ENCODE results near the gene MCEE.

Gene MCEE

DNA sequence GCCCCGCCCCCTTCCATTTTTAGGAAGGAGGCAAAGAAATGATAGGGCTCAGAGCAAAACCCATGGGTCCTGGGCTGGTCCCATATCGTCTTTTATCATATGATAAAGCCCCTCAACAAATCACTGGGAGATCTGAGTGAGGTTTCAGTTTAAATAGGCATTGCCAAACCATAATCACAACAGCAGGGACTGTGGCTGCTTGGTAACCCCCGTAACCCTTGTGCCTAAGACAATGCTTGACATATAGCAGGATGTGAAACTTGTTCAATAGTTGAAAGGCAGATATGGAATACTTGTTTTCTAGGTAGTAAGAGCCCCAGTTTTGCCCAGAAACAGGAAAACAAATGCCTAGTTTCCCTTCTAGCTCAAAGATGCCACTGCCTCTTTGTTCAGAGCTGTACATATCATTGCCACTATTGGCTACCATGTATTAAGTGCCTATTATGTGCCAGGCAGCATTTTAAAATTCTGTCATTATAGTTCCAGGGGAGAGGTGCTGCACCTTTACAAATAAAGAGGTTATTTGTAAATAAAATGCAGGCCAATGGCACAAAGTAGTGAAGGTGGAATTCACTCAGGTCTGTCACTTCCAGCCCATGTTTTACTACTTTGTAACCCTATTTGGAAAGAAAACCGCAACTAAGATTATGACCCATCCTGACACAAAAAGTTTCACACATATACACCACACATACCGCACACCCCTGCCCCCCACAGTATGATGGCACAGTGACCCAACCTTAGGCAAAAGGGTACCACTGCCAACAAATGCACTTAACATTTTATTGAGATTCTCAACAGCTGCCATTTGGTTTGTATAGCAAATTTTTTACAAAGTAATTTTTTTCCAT lies 47.4 kb downstream of the MCEE start:
- no peak for DNase-seq (ENCODE audit: low read depth in 2 of 2)

DNA sequence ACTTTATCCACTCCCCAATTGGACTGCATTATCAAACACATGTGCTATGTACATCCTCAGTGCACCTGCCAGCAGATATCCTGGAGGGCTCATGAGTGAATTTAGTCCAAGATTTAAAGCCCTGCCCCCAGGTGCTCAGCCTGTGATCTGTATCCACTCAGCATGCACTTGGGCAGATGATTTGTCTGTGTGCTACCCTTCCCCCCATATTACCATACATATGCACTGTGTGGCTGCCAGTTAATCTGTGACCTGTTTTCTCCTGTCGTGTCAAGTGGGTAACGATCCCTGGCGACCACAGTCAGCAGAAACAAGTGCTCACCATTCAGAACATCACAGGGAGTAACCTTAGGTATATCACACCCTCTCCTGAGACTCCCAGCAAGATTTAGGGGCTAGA lies 51.4 kb downstream of the MCEE start:
- no peak for DNase-seq (ENCODE audit: low read depth in 2 of 2)

DNA sequence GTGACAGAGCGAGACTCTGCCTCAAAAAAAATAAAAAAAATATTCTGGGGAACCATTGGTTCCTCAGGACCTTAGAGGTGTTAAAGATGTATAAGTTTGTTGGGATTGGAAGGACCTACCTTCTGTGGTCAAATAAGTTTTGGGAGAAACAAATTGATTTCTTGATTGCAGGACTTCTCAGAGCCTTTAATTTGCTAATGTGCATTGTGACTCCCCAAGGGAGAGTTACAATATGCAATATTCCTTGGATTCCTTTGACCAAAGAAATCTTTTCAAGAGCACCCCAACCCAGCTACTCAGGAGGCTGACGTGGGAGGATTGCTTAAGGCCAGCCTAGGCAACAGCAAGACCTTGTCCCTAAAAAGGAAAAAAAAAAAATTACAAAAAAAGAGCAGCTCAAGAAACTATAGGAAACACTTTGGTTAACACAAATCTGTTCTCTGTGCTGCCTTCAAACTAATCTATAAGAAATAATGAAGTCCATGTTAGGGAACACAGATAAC lies 55.1 kb downstream of the MCEE start:
- DNase-seq (ENCODE audit: low read depth in 2 of 2): no peak

DNA sequence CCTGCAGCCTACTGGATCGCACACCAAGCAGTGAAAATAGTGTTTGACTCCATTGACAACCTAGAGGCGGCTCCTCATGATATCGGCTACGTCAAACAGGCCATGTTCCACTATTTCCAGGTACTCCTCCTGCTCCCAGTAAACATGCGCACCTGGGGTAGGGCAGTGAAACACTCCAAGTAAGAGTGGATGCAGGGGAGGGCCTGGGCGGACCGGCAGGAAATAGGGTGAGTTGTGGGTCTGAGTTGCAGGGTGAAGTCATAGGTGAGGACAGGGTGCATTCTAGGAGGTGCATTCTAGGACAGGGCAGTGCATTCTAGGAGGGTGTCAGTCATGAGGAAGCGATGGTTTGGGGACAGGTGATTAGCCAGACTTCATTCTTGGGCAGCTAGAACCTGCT lies 56.6 kb downstream of the MCEE start:
- DNase-seq (ENCODE audit: low read depth in 2 of 2): no peak

DNA sequence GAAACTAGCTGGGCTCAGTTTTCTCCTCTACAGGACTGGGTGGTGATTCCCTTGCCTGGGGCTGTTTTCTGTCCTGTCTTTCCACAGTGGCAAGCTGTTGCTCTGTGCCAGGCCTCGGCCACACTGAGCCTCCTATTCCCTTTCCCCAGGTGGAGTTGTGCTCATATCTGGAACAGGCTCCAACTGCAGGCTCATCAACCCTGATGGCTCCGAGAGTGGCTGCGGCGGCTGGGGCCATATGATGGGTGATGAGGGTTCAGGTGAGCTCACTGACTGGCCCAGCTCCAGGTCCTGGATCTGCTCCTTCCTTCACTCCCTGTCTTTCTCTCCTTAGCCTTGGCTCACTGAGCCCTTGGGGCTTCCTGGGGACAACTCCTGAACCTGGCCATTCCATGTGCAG lies 57.5 kb downstream of the MCEE start:
- DNase-seq (ENCODE audit: low read depth in 2 of 2): no peak

DNA sequence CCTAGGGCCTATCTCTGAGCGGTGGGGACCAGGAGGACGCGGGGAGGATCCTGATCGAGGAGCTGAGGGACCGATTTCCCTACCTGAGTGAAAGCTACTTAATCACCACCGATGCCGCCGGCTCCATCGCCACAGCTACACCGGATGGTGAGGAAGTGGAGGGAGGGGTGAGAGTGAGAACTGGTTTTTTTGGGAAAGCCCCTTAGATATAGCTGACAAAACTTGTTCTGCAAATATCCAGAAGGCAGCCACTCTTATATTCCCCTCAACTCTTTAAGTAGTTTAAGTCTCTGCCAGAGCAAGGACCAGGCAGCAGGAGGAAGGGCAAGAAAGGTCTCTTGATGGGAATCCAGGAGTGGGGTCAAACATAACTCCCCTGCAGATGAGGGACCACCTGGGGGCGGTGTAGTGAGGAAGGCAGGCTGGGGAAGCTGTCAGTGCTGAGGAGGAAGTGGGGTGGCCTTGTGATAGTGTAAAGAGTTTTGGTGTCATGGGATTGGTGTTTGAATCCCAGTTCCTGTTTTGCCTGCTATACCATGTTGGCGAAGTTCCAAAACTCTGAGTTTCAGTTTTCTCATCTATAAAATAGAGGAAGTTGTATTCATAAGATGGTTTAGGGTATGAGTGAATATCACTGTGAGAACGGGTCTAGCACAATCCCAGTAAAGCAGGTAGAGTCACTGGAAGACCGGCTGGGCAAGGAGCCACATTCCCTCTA lies 58.2 kb downstream of the MCEE start:
- peak in 1 of 2 donors; percentile 22 for DNase-seq (ENCODE audit: low read depth in 2 of 2)

DNA sequence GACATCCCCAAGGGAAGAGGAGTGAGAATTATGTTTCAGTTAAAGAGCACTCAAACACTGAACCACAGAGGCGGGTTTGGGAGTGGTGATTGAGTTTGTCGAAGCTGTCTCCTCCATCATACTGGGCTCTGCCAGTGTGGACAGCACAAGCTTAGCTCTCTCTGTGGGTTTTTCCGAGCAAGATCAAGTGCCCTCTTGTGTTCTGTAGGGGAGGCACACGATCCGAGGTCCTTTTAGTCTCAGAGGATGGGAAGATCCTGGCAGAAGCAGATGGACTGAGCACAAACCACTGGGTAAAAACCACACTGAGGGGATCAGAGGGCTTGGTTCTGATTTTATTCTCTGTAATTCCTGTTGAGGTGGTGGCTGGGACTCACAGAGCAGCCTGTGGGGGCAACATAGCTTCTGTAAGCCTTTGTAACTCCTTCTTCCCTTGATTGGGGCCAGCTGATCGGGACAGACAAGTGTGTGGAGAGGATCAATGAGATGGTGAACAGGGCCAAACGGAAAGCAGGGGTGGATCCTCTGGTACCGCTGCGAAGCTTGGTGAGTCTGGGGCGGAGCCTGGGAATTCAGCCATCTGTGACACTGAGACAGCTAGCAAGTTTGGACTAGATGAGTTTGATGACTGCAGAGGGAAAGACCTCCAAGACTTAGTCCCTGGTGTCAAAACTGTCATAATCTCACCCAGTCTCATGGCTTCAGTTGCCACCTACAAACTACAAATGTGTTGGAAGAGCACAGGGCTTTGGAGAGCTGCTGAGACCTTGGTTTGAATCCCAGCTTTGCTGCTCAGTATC lies 59.5 kb downstream of the MCEE start:
- no peak for DNase-seq (ENCODE audit: low read depth in 2 of 2)

DNA sequence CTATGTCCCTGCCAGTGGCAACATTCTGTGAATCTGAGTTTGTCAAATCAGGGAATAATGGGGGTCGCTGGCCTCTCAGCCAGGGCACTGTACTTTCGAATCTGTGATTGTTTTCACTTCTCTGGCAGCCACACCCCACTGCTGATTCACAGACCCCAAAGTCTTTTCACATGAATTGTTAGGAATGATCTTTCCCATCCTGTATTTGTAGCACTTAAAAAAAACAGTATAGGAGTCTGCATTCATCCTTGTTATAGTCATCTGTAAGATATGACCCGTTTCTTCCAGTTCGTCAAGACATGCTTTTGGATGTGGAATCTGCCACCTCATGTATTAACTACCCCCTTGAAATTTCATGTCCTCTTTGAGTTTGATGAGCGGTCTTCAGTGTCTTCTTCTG lies 60.7 kb downstream of the MCEE start:
- no peak for DNase-seq (ENCODE audit: low read depth in 2 of 2)

DNA sequence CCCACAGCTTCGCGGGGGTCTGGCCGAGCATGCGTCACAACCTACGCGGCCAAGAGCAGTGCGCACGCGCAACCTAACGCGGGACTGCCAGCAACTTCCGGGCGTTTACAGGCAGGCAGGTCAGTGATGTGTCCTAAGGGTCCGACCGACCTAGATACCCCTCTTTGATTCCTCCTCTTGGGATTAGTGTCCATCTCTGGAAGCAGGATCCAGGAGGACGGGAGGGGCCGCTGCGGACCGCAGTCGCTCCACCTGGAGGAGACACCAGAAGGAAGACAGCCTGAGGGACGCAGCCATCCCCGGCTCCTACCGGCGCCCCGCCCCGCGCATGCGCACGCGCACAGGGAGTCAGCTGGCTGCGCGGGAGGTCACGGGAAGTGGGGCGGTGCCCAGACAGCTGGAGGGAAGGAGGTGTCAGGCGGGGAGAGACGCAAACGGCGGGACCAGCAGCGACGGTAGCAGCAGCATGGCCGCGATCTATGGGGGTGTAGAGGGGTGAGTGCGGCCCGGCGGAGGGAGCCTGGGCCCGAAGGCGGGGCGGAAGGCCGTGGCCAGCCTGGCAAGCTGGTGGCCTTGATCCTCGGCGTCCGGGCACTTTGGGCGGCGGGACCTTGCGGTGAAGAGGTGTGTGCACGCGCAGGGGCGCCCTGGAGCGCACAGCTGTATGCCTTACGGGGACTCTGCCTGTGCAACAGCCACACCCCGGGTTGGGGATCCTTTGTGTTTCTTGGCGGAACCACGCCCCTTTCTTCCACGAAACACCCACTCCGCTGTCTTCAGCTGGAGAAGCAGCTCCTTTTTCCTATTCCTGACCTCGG lies 61.6 kb downstream of the MCEE start, which contains the start of gene NAGK:
NAGK (plus strand) TSS at position 431 of the 818 bp plus-strand sequence; CDS start at position 467, 36 bp downstream.
- DNase-seq (ENCODE audit: low read depth in 2 of 2): peak; percentile 90 to 96

DNA sequence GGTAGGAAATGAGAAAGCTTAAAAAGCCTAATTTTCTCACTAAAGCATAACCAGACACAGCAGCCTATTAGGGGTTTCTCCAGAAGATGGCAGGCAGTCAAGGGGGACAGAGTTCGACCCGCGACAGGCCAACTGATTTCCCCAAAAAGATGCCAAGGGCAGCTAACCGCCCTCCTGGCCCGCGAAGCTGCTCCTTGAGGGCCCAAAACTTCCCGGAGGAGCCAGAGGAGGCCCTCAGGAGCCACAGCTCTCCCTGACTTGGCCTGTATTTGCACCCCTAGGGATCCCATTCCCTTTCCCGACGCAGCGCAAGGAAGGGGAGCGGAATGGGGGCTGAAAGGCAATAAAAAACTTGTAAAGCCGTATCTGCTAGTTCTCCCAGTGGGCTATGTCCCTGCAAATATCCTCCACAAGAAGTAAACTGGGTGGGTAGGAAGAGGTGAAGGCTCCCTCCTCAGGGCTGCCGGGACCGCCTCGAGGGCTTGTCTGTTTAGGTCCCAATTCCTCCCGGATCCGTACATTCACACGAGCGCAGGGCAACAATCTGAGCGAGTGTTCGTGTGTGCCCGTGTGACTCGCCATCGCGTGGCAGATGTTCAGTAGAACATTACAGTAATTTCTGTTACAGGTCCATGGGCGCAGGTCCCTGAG lies 62.3 kb downstream of the MCEE start:
- no peak for DNase-seq (ENCODE audit: low read depth in 2 of 2)

DNA sequence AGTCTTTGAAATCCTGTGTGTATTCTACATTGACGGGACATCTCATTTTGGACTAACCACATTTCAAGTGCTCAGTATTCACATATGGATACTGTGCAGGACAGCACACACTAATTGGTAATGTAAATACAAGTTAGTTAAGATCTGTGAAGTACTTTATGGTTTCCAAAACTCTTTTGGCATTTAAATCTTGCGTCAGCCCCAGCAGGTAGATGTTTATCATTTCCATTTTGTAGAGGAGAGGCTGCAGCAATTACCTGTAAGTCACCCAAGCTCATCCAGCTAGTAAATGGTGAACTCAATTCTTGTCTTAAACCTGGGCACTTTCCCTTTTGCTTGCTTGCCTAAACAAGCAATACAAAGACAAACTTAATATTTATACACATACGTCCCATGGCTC lies 63.2 kb downstream of the MCEE start:
- DNase-seq (ENCODE audit: low read depth in 2 of 2): no peak

DNA sequence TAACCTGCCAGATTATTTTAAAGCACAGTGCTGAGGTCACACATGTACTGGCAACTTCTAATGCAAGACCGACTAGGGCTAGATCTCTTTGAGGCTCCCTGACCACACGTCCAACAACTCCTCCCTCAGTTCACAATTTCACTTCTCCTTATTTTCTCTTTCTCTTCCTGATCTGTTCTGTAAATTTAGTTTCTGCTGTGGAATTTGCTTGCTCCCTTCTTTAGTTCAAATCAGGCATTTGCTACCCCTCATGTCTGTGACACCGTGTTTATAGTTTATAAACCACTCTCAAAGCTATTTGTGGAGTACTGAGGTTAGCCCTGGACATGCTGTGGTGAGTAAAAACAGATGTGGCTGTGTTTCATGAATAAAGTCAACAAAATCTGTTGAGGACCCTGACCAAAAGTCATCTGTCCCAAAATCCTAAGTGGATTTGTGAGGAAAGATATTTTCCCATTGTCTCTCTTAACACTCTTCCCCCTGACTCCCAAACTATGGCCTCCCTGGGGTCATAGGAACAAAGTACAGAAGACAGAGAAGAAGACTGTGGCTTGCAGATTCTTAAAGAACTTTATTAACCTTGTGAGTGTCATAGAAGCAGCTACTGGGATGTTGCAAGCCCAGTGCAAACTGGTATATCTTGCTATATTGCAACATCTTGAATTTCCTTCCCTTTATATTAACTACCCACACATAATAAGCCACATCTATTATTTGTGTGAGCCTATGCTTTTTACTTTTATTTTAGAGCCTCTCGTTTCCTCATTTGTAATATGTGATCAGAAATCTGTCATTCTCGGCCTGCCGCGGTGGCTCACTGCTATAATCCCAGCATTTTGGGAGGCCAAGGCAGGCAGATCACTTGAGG lies 65.0 kb downstream of the MCEE start:
- DNase-seq (ENCODE audit: low read depth in 2 of 2): no peak

DNA sequence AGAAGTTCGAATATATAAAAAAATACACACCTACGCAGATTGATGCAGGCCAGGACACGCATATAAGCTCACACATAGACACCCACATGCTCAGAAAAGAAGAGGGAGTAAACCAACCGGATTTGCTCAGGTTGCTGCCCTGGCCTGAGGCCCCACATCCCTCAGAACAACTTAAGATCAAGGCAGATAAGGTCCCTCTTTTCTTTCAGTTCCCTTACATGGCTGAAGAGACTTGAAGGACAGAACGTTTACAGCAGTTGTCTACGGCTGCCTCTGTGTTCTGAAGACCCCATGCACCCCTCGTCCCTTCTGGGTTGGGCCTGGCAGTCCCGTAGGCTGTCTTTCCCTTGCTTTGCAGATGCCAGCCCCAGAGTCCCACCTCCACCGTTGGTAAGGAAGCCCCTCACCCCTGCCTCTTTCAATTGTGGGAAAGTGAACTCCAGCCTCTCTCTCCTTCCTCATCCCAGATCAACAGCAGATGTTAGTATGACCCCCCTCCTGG lies 65.9 kb downstream of the MCEE start:
- DNase-seq (ENCODE audit: low read depth in 2 of 2): no peak

DNA sequence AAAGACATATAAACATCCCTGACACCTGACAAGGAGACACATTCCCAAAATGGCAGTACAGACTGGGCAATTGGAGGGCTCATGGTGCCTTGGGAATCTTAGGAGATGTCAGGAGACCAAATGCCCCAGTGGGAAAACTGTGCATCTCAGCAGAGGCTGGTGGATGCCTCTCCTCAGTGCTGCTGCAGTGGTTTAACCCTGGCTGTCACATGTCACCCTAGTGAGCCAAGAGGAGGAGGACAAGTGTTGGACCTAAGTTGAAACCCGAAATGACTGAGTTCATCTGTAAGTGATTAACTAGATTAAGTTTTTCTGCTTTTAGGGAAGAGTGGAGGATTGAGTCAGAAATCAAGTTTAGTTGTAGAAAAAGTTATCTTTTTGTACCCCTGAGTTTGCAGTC lies 66.8 kb downstream of the MCEE start:
- DNase-seq (ENCODE audit: low read depth in 2 of 2): no peak

DNA sequence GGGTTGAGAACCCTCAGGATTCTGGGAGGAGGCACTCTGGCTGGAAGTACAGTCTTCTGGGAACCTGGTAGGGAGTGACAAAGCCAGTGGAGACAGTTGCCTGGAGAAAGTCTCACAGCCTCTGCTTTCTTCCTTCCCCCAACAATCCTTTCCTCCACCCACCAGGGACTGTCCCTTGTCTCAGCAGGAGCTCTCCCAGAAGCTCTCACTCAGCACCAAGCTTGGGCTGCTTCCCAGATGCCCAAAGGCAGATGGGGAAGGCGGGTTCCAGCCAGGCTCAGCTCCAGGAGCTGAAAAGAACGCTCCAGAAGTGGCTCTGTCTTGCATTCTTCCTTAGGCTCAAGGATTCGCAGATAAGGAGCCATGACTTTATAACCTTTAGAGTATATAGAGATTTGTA lies 69.2 kb downstream of the MCEE start:
- no peak for DNase-seq (ENCODE audit: low read depth in 2 of 2)

DNA sequence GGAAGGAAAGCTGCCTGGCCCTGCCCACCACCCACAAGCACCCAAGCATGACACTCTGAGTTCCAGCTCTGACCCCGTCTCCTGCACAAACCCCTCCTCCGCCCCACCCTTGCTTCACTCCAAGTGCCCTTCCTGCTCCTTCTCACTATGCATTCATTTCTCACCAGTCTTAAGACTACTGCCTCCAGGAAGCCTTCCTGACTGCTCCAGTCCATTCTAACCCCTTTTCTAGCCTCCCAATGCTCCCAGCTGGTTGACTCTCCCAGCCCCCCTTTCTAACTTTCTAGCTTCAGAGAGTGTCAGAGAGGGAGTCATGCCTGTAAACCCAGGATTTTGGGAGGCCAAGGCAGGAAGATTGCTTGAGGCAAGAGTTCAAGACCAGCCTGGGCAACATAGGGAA lies 69.8 kb downstream of the MCEE start:
- no peak for DNase-seq (ENCODE audit: low read depth in 2 of 2)

Measured in stimulated activated CD4-positive, alpha-beta T cell treated with anti-CD3 and anti-CD28 coated beads, Interleukin-1b, Interleukin-23, amount 100 ng/mL, for 1 hour (primary cell).